GM23338 (cell line): ENCODE data around the gene NFAT5. TPM values are rescaled to one million over a fixed set of nuclear protein-coding genes. Genes with fewer than 3 reads are reported as not detected.

Experiments used
- ATAC-seq: fragments of 200-7000 bp; cut with Tn5 transposase; 3 replicates; pipeline ENCODE4 v1.9.1; 2020
- DNase-seq: peaks from one replicate; pipeline ENCODE4 v3.0.0-alpha.2; 2015; ENCODE audit warnings: low spot score
- H2AFZ ChIP-seq: fragments of 200-600 bp; sonication (generic); 2 replicates; pipeline ENCODE4 v1.8.0; 2016; ENCODE audit warnings: antibody characterized with exemption, mild to moderate bottlenecking, moderate library complexity
- H3F3A ChIP-seq: fragments of 200-600 bp; sonication (generic); replicated peaks from 2 replicates; pipeline ENCODE4 v1.8.0; 2017; ENCODE audit warnings: antibody characterized with exemption, mixed run types, low read depth
- H3K27ac ChIP-seq: fragments of 200-600 bp; sonication (generic); 2 replicates; pipeline ENCODE4 v1.6.1; 2016; ENCODE audit warnings: low read depth
- H3K27me3 ChIP-seq: fragments of 200-600 bp; sonication (generic); 2 replicates; pipeline ENCODE4 v1.8.0; 2016; ENCODE audit warnings: mild to moderate bottlenecking, mixed run types, moderate library complexity; ENCODE audit not compliant: insufficient read depth
- H3K36me3 ChIP-seq: fragments of 200-600 bp; sonication (generic); 2 replicates; pipeline ENCODE4 v1.8.0; 2016; ENCODE audit warnings: mild to moderate bottlenecking; ENCODE audit not compliant: insufficient read depth
- H3K4me1 ChIP-seq: fragments of 200-600 bp; sonication (generic); 2 replicates; pipeline ENCODE4 v1.8.0; 2016; ENCODE audit warnings: mild to moderate bottlenecking, moderate library complexity; ENCODE audit not compliant: insufficient read depth
- H3K4me2 ChIP-seq: fragments of 200-600 bp; sonication (generic); 2 replicates; pipeline ENCODE4 v1.7.1; 2017; ENCODE audit warnings: mixed run types
- H3K4me3 ChIP-seq: fragments of 200-600 bp; sonication (generic); 2 replicates; pipeline ENCODE4 v1.6.1; 2016; ENCODE audit warnings: mixed run types
- H3K79me2 ChIP-seq: fragments of 200-600 bp; sonication (generic); replicated peaks from 2 replicates; pipeline ENCODE4 v1.8.0; 2017; ENCODE audit warnings: mild to moderate bottlenecking; ENCODE audit not compliant: insufficient read depth
- H3K9me2 ChIP-seq: fragments of 200-600 bp; sonication (generic); 2 replicates; pipeline ENCODE4 v1.8.0; 2017; ENCODE audit not compliant: insufficient read depth
- H4K20me1 ChIP-seq: fragments of 200-600 bp; sonication (generic); replicated peaks from 2 replicates; pipeline ENCODE4 v1.8.0; 2017; ENCODE audit warnings: mild to moderate bottlenecking; ENCODE audit not compliant: insufficient read depth
- H3K27ac Mint-ChIP-seq: 2 replicates; pipeline ENCODE4 v1.8.0; 2020; ENCODE audit warnings: inconsistent platforms, mild to moderate bottlenecking, moderate library complexity, mixed read lengths
- H3K27me3 Mint-ChIP-seq: 3 replicates; pipeline ENCODE4 v1.8.0; 2022; ENCODE audit warnings: low read depth, mild to moderate bottlenecking, moderate library complexity, mixed read lengths, inconsistent platforms; ENCODE audit not compliant: insufficient read depth, poor library complexity
- H3K36me3 Mint-ChIP-seq: 3 replicates; pipeline ENCODE4 v1.8.0; 2021; ENCODE audit warnings: low read depth, mild to moderate bottlenecking, inconsistent platforms, moderate library complexity, mixed read lengths
- H3K4me1 Mint-ChIP-seq: 3 replicates; pipeline ENCODE4 v1.8.0; 2020; ENCODE audit warnings: mild to moderate bottlenecking, inconsistent platforms, mixed read lengths
- H3K4me3 Mint-ChIP-seq: 3 replicates; pipeline ENCODE4 v1.8.0; 2021; ENCODE audit warnings: moderate library complexity, mild to moderate bottlenecking, inconsistent platforms, mixed read lengths
- H3K9me3 Mint-ChIP-seq: 3 replicates; pipeline ENCODE4 v1.8.0; 2020; ENCODE audit warnings: moderate library complexity, mild to moderate bottlenecking, inconsistent platforms, mixed read lengths
- CREB1 ChIP-seq: fragments of 250-450 bp; sonication (Bioruptor Pico); IDR thresholded peaks from 2 replicates; pipeline ENCODE4 v1.5.0; 2020; ENCODE audit warnings: low read depth, mild to moderate bottlenecking, moderate library complexity
- EZH2 ChIP-seq: fragments of 200-600 bp; sonication (generic); IDR thresholded peaks from one replicate; pipeline ENCODE4 v1.8.0; 2017; ENCODE audit warnings: antibody characterized with exemption, mild to moderate bottlenecking, low read depth; ENCODE audit not compliant: unreplicated experiment
- EZH2phosphoT487 ChIP-seq: fragments of 200-600 bp; sonication (generic); IDR thresholded peaks from one replicate; pipeline ENCODE4 v1.8.1; 2018; ENCODE audit warnings: antibody characterized with exemption; ENCODE audit not compliant: unreplicated experiment
- JUNB ChIP-seq: IDR thresholded peaks from one replicate; pipeline ENCODE4 v1.6.1; 2016; ENCODE audit warnings: antibody characterized with exemption; ENCODE audit not compliant: unreplicated experiment
- NANOG ChIP-seq: IDR thresholded peaks from 2 replicates; pipeline ENCODE4 v1.6.1; 2016; ENCODE audit warnings: antibody characterized with exemption, borderline replicate concordance
- POLR2AphosphoS5 ChIP-seq: IDR thresholded peaks from 2 replicates; pipeline ENCODE4 v1.6.1; 2016; ENCODE audit warnings: antibody characterized with exemption, low read depth
- STAT1 ChIP-seq: IDR thresholded peaks from one replicate; pipeline ENCODE4 v1.6.1; 2016; ENCODE audit warnings: antibody characterized with exemption; ENCODE audit not compliant: unreplicated experiment
- ZNF114 ChIP-seq: fragments of 250-450 bp; sonication (Bioruptor Pico); IDR thresholded peaks from 2 replicates; pipeline ENCODE4 v1.5.0; 2020; ENCODE audit warnings: mild to moderate bottlenecking, moderate library complexity
- ZNF331 ChIP-seq: fragments of 250-450 bp; sonication (Bioruptor Pico); IDR thresholded peaks from 2 replicates; pipeline ENCODE4 v1.5.0; 2020; ENCODE audit warnings: low read depth, mild to moderate bottlenecking, moderate library complexity
- polyA plus RNA-seq: library from polyadenylated mRNA; unstranded; fragments of >200 nt; fragmentation: Nextera tagmentation; extraction: Ambion mirVana; gene quantifications from 2 replicates; pipeline ENCODE4 v1.2.1, GENCODE V29; 2016
- total RNA-seq: library from RNA; depleted of rRNA; stranded (reverse); fragments of >200 nt; shearing (Covaris generic); gene quantifications from 2 replicates; pipeline ENCODE4 v1.2.3, GENCODE V29; 2014
- TF ChIP-seq, protein P1 (sequence below): IDR thresholded peaks from one replicate; pipeline ENCODE4 v1.6.1; 2018; ENCODE audit warnings: antibody characterized with exemption; ENCODE audit not compliant: unreplicated experiment
- TF ChIP-seq, protein P2 (sequence below), 2 experiments: fragments of 200-600 bp in 1 of 2; sonication (generic) in 1 of 2; conservative IDR thresholded peaks; 2 replicates each; pipeline versions ENCODE4 v1.5.1 to v1.6.1; 2016 to 2017; ENCODE audit warnings: antibody characterized with exemption in 2 of 2, low read depth in 2 of 2, mild to moderate bottlenecking in 2 of 2, moderate library complexity in 1 of 2
- TF ChIP-seq, protein P3 (sequence below): IDR thresholded peaks from 2 replicates; pipeline ENCODE4 v1.6.1; 2016; ENCODE audit warnings: antibody characterized with exemption
- TF ChIP-seq, protein P4 (sequence below): fragments of 250-450 bp; sonication (Bioruptor Pico); IDR thresholded peaks from 2 replicates; pipeline ENCODE4 v1.5.0; 2020; ENCODE audit warnings: mild to moderate bottlenecking, moderate library complexity

Gene NFAT5
- total and polyA plus RNA-seq, 2 experiments from 2014 or later = 10.6 to 27.0 TPM

GRCh38 chr16:69741519-69741918, 175.8 kb downstream of the NFAT5 start:
- DNase-seq (no peak), ATAC-seq (no peak)
- Mint-ChIP-seq H3K4me3 (no peak overlapping the region), H3K4me1 (no peaks in the 10 kb centered on the region), H3K27me3 (peaks cover 4% of the 10 kb centered on the region), H3K9me3 (no peaks in the 10 kb centered on the region), H3K36me3 (peaks cover 74% of the 10 kb centered on the region), H3K27ac (no peak overlapping the region)
- Histone ChIP-seq H2AFZ (no peak overlapping the region), H4K20me1 (peaks cover 20% of the 10 kb centered on the region), H3K4me2 (no peak overlapping the region), H3F3A (peaks cover 19% of the 10 kb centered on the region; the same call in 1 of the 2 replicates), H3K79me2 (peaks cover 7% of the 10 kb centered on the region; the same call in 1 of the 2 replicates), H3K9me2 (no peaks in the 10 kb centered on the region), H3K4me3 (no peak overlapping the region), H3K36me3 (peaks cover 54% of the 10 kb centered on the region), H3K27ac (no peak overlapping the region), H3K4me1 (no peaks in the 10 kb centered on the region), H3K27me3 (no peaks in the 10 kb centered on the region)
- TF ChIP-seq, protein P1, sequence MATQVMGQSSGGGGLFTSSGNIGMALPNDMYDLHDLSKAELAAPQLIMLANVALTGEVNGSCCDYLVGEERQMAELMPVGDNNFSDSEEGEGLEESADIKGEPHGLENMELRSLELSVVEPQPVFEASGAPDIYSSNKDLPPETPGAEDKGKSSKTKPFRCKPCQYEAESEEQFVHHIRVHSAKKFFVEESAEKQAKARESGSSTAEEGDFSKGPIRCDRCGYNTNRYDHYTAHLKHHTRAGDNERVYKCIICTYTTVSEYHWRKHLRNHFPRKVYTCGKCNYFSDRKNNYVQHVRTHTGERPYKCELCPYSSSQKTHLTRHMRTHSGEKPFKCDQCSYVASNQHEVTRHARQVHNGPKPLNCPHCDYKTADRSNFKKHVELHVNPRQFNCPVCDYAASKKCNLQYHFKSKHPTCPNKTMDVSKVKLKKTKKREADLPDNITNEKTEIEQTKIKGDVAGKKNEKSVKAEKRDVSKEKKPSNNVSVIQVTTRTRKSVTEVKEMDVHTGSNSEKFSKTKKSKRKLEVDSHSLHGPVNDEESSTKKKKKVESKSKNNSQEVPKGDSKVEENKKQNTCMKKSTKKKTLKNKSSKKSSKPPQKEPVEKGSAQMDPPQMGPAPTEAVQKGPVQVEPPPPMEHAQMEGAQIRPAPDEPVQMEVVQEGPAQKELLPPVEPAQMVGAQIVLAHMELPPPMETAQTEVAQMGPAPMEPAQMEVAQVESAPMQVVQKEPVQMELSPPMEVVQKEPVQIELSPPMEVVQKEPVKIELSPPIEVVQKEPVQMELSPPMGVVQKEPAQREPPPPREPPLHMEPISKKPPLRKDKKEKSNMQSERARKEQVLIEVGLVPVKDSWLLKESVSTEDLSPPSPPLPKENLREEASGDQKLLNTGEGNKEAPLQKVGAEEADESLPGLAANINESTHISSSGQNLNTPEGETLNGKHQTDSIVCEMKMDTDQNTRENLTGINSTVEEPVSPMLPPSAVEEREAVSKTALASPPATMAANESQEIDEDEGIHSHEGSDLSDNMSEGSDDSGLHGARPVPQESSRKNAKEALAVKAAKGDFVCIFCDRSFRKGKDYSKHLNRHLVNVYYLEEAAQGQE = no peak
- TF ChIP-seq NANOG = no peak
- TF ChIP-seq JUNB = no peak
- no peak for TF ChIP-seq ZNF114
- no peak for TF ChIP-seq POLR2AphosphoS5
- no peak for TF ChIP-seq EZH2
- no peak for TF ChIP-seq ZNF331 (CRISPR knock-in tag)
- no peak for TF ChIP-seq STAT1
- TF ChIP-seq, protein P2, sequence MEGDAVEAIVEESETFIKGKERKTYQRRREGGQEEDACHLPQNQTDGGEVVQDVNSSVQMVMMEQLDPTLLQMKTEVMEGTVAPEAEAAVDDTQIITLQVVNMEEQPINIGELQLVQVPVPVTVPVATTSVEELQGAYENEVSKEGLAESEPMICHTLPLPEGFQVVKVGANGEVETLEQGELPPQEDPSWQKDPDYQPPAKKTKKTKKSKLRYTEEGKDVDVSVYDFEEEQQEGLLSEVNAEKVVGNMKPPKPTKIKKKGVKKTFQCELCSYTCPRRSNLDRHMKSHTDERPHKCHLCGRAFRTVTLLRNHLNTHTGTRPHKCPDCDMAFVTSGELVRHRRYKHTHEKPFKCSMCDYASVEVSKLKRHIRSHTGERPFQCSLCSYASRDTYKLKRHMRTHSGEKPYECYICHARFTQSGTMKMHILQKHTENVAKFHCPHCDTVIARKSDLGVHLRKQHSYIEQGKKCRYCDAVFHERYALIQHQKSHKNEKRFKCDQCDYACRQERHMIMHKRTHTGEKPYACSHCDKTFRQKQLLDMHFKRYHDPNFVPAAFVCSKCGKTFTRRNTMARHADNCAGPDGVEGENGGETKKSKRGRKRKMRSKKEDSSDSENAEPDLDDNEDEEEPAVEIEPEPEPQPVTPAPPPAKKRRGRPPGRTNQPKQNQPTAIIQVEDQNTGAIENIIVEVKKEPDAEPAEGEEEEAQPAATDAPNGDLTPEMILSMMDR (conservative IDR thresholded peaks at IDR 0.05; ENCODE audit: low read depth in 2 of 2) = no peak
- no peak for TF ChIP-seq CREB1 (CRISPR knock-in tag)
- no peak for TF ChIP-seq EZH2phosphoT487
- TF ChIP-seq, protein P3, sequence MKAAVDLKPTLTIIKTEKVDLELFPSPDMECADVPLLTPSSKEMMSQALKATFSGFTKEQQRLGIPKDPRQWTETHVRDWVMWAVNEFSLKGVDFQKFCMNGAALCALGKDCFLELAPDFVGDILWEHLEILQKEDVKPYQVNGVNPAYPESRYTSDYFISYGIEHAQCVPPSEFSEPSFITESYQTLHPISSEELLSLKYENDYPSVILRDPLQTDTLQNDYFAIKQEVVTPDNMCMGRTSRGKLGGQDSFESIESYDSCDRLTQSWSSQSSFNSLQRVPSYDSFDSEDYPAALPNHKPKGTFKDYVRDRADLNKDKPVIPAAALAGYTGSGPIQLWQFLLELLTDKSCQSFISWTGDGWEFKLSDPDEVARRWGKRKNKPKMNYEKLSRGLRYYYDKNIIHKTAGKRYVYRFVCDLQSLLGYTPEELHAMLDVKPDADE = no peak
- TF ChIP-seq, protein P4, sequence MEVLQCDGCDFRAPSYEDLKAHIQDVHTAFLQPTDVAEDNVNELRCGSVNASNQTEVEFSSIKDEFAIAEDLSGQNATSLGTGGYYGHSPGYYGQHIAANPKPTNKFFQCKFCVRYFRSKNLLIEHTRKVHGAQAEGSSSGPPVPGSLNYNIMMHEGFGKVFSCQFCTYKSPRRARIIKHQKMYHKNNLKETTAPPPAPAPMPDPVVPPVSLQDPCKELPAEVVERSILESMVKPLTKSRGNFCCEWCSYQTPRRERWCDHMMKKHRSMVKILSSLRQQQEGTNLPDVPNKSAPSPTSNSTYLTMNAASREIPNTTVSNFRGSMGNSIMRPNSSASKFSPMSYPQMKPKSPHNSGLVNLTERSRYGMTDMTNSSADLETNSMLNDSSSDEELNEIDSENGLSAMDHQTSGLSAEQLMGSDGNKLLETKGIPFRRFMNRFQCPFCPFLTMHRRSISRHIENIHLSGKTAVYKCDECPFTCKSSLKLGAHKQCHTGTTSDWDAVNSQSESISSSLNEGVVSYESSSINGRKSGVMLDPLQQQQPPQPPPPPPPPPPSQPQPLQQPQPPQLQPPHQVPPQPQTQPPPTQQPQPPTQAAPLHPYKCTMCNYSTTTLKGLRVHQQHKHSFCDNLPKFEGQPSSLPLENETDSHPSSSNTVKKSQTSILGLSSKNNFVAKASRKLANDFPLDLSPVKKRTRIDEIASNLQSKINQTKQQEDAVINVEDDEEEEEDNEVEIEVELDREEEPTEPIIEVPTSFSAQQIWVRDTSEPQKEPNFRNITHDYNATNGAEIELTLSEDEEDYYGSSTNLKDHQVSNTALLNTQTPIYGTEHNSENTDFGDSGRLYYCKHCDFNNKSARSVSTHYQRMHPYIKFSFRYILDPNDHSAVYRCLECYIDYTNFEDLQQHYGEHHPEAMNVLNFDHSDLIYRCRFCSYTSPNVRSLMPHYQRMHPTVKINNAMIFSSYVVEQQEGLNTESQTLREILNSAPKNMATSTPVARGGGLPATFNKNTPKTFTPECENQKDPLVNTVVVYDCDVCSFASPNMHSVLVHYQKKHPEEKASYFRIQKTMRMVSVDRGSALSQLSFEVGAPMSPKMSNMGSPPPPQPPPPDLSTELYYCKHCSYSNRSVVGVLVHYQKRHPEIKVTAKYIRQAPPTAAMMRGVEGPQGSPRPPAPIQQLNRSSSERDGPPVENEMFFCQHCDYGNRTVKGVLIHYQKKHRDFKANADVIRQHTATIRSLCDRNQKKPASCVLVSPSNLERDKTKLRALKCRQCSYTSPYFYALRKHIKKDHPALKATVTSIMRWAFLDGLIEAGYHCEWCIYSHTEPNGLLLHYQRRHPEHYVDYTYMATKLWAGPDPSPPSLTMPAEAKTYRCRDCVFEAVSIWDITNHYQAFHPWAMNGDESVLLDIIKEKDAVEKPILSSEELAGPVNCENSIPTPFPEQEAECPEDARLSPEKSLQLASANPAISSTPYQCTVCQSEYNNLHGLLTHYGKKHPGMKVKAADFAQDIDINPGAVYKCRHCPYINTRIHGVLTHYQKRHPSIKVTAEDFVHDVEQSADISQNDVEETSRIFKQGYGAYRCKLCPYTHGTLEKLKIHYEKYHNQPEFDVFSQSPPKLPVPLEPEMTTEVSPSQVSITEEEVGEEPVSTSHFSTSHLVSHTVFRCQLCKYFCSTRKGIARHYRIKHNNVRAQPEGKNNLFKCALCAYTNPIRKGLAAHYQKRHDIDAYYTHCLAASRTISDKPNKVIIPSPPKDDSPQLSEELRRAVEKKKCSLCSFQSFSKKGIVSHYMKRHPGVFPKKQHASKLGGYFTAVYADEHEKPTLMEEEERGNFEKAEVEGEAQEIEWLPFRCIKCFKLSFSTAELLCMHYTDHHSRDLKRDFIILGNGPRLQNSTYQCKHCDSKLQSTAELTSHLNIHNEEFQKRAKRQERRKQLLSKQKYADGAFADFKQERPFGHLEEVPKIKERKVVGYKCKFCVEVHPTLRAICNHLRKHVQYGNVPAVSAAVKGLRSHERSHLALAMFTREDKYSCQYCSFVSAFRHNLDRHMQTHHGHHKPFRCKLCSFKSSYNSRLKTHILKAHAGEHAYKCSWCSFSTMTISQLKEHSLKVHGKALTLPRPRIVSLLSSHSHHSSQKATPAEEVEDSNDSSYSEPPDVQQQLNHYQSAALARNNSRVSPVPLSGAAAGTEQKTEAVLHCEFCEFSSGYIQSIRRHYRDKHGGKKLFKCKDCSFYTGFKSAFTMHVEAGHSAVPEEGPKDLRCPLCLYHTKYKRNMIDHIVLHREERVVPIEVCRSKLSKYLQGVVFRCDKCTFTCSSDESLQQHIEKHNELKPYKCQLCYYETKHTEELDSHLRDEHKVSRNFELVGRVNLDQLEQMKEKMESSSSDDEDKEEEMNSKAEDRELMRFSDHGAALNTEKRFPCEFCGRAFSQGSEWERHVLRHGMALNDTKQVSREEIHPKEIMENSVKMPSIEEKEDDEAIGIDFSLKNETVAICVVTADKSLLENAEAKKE (CRISPR knock-in tag) = no peak
